NCI-H1694 (cell line): Measurements from ENCODE around the gene HBA1.
"Not testable (repeated sequence)": the region's sequence is repeated elsewhere in the genome, so short reads cannot be mapped to it uniquely, and the experiment has no call there.

Source experiments
- DNase-seq: peaks from one replicate; lab custom pipeline; 2025; lab: John Stamatoyannopoulos, UW

HBA1 gene

DNA sequence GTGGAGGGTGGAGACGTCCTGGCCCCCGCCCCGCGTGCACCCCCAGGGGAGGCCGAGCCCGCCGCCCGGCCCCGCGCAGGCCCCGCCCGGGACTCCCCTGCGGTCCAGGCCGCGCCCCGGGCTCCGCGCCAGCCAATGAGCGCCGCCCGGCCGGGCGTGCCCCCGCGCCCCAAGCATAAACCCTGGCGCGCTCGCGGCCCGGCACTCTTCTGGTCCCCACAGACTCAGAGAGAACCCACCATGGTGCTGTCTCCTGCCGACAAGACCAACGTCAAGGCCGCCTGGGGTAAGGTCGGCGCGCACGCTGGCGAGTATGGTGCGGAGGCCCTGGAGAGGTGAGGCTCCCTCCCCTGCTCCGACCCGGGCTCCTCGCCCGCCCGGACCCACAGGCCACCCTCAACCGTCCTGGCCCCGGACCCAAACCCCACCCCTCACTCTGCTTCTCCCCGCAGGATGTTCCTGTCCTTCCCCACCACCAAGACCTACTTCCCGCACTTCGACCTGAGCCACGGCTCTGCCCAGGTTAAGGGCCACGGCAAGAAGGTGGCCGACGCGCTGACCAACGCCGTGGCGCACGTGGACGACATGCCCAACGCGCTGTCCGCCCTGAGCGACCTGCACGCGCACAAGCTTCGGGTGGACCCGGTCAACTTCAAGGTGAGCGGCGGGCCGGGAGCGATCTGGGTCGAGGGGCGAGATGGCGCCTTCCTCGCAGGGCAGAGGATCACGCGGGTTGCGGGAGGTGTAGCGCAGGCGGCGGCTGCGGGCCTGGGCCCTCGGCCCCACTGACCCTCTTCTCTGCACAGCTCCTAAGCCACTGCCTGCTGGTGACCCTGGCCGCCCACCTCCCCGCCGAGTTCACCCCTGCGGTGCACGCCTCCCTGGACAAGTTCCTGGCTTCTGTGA, at the start of gene HBA1:
HBA1 (plus strand) TSS at position 204 of the 906 bp plus-strand sequence; CDS start at position 241, 37 bp downstream.
- not testable (repeated sequence) for DNase-seq

DNA sequence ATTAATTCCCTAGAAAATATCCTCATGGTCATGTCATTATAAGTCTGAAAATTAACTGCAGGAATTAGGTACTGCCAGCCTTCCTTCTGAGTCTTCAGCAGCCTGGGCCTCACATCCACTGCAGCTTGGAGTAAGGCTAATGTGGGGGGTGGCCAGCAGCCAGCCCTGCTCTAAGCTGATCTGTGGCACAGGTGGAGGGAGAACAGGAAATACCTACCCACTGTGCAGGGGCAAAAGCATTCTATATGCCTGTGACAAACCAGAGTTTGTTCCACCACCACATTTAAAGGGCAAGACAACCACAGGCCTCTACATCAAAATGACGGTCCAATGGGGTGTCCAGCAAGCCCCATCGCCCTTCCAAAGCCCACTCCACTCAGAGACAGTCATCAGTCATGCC, 47.4 kb upstream of the HBA1 start:
- no peak for DNase-seq

DNA sequence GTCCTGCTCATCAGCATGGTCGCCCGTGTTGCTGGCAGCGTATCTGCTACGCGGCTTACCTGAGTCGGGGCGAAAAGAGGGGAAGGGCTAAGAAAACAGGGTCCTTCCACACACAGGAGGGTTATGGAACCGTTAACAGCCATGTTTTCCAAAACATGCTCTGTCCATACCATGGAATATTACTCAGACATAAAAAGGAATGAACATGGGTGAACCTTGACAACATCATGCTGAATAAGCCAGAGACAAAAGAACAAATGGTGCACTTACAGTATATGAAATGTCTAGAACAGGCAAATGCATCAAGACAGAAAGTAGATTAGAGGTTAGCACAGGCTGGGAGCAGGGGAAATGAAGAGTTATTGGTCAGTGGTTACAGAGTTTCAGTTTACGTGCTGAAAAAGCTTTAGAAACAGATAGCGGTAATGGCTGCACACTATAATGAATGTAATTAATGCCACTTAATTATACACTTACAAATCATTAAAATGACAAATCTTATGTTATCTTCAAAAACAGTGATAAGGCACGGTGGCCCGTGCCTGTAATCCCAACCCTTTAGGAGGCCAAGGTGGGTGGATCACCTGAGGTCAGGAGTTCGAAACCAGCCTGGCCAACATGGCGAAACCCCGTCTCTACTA, 45.8 kb upstream of the HBA1 start:
- no peak for DNase-seq

DNA sequence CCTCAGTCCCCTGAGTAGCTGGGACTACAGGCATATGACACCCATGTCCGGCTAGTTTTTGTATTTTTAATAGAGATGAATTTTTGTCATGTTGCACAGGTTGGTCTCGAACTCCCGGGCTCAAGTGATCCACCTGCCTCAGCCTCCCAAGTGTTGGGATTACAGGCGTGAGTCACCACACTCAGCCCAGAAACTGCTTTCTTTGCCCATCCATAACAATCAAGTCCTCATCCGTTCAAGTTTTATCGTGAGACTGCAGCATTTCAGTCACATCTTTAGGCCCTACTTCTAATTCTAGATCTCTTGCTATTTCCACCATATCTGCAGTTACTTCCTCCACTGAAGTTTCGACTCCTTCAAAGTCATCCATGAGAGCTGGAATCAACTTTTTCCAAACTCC, 44.4 kb upstream of the HBA1 start:
- DNase-seq = no peak

DNA sequence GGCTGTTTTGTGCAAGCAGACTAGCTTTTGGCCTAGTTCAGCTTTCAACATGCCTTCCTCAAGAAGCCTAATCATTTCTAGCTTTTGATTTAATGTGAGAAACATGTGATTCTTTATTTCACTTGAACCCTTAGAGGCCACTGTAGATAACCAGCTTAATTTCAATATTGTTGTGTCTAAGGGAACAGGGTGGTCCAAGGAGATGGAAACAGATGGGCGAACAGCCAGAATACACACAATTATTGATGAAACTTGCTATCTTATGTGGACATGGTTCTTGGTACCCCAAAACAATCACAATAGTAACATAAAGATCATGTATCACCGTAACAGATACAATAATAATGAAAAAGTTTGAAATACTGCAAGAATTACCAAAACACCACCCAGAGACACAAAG, 42.8 kb upstream of the HBA1 start:
- DNase-seq = no peak

DNA sequence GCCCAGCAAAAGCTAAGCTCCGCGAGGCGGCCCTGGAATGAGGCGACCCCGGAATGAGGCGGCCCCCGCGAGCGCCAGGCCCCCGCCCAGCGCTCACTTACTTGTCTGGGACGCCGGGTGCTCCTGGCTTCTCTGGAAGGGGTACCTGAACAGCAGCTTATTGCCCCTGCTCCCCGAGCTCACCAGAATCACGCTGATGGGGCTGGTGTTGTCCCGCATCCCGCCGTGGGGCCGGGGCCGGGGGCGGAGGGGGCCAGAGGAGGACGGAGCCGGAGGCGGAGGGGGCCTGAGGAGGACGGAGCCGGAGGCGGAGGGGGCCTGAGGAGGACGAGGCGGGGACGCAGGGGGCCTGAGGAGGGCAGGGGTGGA, 38.4 kb upstream of the HBA1 start:
- no peak for DNase-seq

DNA sequence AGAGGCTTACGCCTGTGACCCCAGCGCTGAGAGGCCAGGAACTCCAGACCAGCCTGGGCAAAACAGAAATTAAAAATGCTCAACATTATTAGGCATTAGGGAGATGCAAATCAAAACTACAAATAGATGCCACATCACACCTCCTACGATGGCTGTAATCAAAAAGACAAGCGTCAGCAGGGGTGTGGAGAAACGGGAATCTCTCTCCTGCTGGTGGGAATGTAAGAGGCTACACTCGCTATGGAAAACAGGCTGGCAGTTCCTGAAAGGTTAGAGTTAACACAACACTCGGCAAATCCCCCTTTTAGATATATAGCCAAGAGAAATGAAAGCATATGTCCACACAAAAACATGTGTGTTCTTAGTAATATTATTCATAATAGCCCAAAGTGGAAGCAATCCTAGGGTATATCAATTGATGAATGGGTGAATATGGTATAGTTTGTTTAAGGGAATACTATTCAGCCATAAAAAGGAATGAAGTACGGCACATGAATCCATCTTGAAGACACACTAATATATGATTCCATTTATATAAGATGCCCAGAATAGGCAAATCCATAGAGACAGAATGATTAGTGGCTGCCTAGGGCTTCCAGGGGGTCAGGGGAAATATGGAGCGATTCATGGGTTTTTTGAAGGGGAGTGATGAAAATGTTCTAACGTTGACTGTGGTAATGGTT, 36.2 kb upstream of the HBA1 start:
- DNase-seq = no peak

DNA sequence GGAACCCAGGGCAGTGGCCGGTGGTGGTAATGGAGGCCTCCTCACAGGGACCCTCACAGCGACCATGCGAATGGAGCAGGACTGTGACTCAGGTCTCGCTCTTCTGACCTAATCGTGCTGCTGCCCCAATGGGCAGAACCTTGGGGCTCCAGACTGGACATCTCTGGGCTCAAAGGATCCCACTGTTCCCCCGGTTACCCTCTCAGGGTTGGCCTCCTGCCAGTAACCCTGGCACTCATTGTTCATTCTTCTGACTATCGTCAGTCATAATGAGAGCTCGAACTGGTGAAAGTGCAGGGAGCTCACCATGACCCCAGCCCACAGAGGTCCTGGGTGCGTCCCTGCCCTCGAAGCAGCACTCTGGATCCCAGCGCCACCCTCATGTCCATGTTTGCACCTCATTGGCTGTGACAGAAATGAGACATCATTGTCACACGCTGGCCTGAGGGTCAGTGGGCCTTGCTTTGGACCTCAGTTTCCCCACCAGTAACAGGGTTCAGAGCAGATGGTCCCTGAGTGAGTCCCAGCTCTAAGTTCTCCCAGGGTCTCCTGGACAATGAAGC, 34.0 kb upstream of the HBA1 start:
- DNase-seq = no peak

DNA sequence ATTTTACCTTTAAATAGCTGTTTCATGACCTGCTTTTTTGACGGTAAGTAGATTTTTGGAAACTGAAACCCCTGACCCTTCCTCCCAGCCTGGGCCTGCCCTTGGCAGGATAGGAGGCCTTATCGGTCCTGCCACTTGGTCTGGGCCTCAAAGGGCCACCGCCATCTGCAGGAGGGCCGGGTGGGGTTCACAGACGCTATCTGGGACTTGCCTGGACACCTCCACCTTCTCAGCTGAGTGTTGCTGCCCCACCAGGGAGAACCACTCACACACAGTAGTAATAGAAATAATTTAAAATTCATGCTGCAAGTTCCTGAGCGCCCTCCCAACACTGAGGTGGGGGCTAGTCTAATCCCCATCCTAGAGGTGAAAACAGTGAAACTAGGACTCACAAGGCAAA, 33.4 kb upstream of the HBA1 start:
- no peak for DNase-seq

DNA sequence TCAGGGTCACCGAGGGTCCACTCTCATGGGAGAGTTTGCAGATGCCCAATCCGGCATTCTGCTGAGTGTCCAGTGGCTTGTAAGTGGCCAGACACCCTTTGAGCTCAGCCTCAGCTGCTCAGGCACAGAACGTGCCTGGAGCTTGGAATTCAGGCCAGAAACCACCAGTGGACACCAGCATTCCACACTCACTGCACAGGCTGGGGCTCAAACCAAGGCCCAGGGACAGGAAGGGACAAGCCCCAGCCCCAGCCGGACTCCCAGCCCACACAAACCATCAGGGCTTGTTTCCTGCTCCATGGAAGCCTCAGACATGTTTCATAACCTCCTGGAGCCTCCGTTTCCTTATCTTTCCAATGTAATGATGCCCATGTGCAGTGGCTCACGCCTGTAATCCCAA, 33.0 kb upstream of the HBA1 start:
- no peak for DNase-seq

DNA sequence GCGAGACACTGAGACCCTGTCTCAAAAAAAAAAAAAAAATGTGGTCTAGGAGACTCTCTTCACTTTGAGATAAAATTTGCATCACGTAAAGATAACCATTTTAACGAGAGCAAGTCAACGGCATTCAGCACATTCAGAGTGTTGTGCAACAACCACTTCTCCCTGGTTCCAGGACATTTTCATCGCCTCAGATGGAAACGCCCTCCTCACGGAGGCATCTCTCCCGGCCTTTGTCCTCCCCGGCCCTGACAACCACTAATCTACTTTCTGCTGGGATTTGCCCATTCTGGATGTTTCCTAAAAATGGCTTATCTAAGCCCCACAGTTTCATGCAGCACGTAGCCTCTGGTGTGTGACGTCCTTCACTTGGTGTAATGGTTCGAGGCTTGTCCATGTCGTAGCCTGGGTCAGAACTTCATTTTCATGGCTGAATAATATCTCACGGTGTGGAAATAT, 31.7 kb upstream of the HBA1 start:
- no peak for DNase-seq

DNA sequence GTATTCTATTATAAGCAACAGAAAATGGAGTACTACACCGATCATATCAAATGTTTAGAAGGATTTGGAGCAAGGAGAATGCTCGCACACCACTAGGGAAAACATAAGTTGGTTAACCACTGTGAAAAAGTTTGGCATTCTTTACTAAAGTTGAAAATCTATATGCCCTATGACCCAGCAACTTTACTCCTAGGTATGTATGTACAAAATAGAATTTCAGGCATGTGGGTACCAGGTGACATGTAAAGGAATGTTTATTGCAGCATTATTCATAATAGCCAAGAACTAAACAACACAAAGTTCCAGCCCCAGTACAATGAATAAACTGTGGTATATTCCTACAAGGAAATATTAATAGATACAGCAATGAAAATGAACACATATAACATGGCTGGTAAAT, 29.8 kb upstream of the HBA1 start:
- DNase-seq = no peak

DNA sequence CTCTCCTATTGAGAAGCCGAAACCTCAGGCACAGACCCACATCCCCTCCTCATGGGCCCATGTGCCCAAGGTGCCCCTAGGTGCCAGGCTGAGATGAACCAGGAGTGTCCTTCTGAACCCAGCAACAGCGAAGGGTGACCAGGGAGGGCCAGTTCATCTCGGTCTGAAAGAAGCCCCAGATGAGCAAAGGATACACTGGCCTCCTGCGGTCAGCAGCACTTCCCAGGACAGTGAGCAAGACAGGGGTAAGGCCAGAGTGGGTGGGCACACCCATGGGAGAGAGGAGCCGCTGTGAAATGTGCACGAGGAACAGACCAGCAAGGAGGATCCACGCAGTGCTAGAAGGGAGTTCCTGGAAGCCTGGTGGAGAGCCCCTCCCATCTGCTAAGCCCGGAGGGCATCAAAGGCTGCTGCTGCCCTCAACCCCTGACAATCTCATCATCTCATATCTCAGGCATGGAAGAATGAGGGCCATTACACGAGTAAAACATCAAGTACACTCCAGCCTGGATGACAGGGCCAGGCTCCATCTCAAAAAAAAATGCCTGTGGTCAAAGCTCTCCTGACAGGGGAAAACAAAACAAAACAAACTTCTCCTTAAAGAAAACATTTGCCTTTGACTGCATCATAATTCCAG, 27.3 kb upstream of the HBA1 start:
- no peak for DNase-seq

DNA sequence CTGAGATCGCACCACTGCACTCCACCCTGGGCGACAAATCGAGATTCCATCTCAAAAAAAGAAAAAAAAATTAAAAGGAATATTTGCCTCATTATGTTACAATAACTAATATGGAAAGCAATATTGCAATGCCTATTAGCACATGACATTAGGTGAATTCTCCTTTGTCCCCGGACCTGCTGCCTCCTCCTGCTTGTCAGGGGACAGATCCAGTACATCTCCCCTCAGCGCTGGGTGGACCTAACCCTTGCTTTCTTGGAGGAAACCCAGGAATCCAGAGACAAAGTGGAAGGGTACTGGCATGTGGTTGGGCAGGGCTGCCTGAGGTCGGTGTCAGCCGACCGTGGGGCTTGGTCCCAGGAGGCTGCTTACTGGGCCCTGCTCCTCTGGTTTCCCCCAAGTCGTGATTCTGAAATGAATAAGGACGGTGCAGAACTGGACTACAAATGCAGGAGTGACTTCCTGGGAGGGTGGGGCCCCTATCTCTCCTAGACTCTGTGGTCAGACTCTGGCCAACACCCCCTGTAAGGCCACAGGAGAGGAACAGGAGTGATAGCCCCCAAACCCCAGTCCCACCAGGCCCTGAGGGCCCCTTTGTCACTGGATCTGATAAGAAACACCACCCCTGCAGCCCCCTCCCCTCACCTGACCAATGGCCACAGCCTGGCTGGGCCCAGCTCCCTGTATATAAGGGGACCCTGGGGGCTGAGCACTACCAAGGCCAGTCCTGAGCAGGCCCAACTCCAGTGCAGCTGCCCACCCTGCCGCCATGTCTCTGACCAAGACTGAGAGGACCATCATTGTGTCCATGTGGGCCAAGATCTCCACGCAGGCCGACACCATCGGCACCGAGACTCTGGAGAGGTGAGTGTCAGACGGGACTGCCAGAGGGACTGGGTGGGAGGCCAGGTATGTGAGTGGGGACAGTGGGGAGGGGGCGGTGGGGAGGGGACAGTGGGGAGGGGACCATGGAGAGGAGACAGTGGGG, 24.0 kb upstream of the HBA1 start, which contains the start of gene HBZ:
HBZ (plus strand) TSS at position 504 of the 988 bp plus-strand sequence; CDS start at position 770, 266 bp downstream.
- no peak for DNase-seq

DNA sequence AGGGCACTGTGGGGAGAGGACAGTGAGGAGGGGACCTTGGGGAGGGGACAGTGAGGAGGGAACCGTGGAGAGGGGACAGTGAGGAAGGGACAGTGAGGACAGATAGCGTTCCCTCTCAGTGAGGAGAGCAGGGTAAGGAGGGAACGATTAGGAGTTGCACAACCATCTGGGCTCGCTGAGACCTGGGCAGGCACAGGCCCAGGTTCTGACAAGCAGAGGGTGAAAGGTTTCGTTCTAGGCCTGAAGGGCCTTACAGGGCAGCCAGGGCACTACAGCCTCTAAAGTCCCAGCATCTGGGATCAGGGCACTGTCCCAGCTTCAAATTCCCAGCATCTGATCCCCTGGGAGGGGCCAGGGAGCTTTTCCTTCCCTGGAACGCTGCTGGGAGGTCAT, 23.4 kb upstream of the HBA1 start:
- not testable (repeated sequence) for DNase-seq

DNA sequence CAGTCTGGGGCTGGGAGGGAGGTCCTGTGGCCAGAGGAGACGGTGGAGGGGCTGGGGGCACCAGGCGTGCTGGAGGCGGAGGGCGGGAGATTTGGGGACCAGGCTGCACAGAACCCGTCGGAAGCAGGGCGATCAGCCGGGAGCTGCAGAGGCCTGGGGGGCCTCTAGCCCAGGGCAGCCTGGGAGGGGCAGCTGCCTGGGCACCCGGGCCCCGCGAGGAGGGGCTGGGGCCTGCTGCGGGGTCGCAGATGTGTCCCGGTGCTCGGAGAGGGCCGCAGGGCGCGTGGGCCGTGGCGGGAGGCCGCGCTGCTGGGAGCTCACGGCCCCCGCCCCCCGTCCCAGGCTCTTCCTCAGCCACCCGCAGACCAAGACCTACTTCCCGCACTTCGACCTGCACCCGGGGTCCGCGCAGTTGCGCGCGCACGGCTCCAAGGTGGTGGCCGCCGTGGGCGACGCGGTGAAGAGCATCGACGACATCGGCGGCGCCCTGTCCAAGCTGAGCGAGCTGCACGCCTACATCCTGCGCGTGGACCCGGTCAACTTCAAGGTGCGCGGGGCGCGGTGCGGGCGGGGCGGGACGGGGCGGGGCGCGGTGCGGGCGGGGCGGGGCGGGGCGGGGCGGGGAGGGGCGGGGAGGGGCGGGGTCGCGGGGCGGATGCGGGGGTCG, 22.8 kb upstream of the HBA1 start:
- DNase-seq = not testable (repeated sequence)

DNA sequence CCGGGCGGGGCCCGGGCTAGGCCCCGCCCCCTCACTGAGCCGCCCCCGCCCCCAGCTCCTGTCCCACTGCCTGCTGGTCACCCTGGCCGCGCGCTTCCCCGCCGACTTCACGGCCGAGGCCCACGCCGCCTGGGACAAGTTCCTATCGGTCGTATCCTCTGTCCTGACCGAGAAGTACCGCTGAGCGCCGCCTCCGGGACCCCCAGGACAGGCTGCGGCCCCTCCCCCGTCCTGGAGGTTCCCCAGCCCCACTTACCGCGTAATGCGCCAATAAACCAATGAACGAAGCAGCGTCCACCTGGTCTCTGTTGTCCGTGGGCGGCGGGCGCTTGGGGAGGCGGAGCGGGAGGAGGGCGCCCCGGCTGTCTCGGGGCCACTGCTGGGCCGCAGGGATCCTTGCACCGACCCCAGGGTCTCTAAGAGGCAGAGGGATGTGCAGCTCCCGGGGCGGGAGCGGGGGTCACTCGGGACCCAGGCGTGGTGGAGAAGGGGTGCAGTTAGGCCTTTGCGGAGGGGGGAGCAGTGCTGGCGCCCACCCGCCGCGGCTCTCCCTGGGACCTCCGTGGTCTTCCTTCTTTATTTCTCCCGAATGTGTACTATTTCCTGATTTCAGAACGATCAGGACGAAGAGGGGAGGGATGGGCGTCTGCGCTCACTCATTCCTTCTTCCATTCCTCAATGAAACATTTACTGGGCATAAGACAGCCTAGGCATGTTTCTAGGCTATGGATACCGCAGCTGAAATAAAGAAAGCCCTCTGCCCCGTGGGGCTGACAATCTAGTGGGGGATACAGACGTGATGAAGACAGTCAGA, 22.1 kb upstream of the HBA1 start:
- DNase-seq = no peak

DNA sequence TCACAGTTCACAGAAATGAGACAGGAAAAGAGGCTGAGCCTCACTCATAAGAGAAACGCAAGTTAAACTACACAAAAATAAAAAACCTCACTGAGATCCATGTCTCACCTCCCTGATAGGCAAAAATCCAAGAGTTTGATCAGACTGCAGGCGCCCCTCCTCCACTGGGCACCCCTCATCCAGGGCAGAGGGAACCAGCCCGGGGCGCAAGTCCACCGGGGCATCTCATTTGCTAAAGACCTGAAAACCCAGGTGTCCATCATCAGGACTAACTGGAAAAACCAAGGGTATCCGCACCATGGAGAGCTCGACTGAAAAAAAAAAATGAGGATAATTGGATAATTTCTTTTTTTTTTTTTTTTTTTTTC, 21.5 kb upstream of the HBA1 start:
- DNase-seq = no peak

DNA sequence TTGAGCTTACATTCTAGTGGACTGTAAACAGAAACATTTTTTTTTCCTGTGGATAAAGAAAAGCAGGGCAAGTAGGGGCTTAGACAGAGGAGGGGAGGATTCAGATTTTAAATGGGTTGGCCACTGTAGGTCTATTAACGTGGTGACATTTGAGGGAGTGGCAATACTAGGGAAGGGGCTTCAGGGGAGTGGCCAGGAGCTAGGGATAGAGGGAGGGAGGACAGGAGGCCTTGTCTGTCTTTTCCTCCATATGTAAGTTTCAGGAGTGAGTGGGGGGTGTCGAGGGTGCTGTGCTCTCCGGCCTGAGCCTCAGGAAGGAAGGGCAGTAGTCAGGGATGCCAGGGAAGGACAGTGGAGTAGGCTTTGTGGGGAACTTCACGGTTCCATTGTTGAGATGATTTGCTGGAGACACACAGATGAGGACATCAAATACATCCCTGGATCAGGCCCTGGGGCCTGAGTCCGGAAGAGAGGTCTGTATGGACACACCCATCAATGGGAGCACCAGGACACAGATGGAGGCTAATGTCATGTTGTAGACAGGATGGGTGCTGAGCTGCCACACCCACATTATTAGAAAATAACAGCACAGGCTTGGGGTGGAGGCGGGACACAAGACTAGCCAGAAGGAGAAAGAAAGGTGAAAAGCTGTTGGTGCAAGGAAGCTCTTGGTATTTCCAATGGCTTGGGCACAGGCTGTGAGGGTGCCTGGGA, 17.2 kb upstream of the HBA1 start:
- no peak for DNase-seq
